Natural killer cell (primary cell): Measurements from ENCODE around the gene ATG13. TPM values are rescaled to one million over a fixed set of nuclear protein-coding genes. Genes with fewer than 3 reads are reported as not detected.
"Not testable (repeated sequence)": the region's sequence is repeated elsewhere in the genome, so short reads cannot be mapped to it uniquely, and the experiment has no call there.

ENCODE experiments used
- ATAC-seq, 3 donors: fragments of 150-1000 bp in 2 of 3; fragments of 200-7000 bp in 1 of 3; cut with Tn5 transposase; 1 replicate in 1 of 3; 2 replicates in 2 of 3; pipeline ENCODE4 v1.10.0; 2021; ENCODE audit warnings: mild to moderate bottlenecking in 2 of 3, moderate library complexity in 2 of 3
- DNase-seq, 2 donors: peaks; one replicate each; pipeline versions ENCODE4 v3.0.0 to v3.0.0-alpha.2; 2013 to 2021; ENCODE audit warnings: mixed read lengths in 1 of 2
- H3K27ac ChIP-seq: one replicate; pipeline ENCODE4 v1.5.1; 2013; ENCODE audit warnings: mild to moderate bottlenecking, low read length
- H3K27me3 ChIP-seq: one replicate; pipeline ENCODE4 v1.6.1; 2013; ENCODE audit warnings: low read length; ENCODE audit not compliant: control insufficient read depth, insufficient read depth
- H3K36me3 ChIP-seq: one replicate; pipeline ENCODE4 v1.6.1; 2013; ENCODE audit warnings: low read length; ENCODE audit not compliant: control insufficient read depth, insufficient read depth
- H3K4me1 ChIP-seq: one replicate; pipeline ENCODE4 v1.6.1; 2013; ENCODE audit warnings: low read length; ENCODE audit not compliant: control insufficient read depth, insufficient read depth
- H3K4me3 ChIP-seq: one replicate; pipeline ENCODE4 v1.5.1; 2013; ENCODE audit warnings: low read length
- H3K9me3 ChIP-seq: one replicate; pipeline ENCODE4 v1.6.1; 2013; ENCODE audit warnings: low read length; ENCODE audit not compliant: control insufficient read depth, insufficient read depth
- H3K27ac Mint-ChIP-seq, 2 donors: one replicate each; pipeline ENCODE4 v1.8.0; 2022; ENCODE audit warnings: mild to moderate bottlenecking in 2 of 2, mixed read lengths in 2 of 2, moderate library complexity in 1 of 2
- H3K27me3 Mint-ChIP-seq, 2 donors: one replicate each; pipeline ENCODE4 v1.8.0; 2022; ENCODE audit warnings: low read depth in 2 of 2, mixed read lengths in 2 of 2
- H3K36me3 Mint-ChIP-seq: one replicate; pipeline ENCODE4 v1.8.0; 2022; ENCODE audit warnings: mixed read lengths
- H3K4me1 Mint-ChIP-seq, 2 donors: one replicate each; pipeline ENCODE4 v1.8.0; 2022; ENCODE audit warnings: mixed read lengths in 2 of 2
- H3K4me3 Mint-ChIP-seq: one replicate; pipeline ENCODE4 v1.8.0; 2022; ENCODE audit warnings: mild to moderate bottlenecking, moderate library complexity, mixed read lengths
- H3K9me3 Mint-ChIP-seq, 2 donors: one replicate each; pipeline ENCODE4 v1.8.0; 2022; ENCODE audit warnings: mixed read lengths in 2 of 2
- WGBS: methylation state at CpG from one replicate; pipeline ENCODE4 v1.1.7; 2013; ENCODE audit warnings: missing lambda C conversion rate; ENCODE audit not compliant: insufficient coverage; 5-methylcytosine and 5-hydroxymethylcytosine counted together
- intact Hi-C: fragments of 100-400 bp; cut with micrococcal nuclease; formaldehyde crosslinking; loops from one replicate; pipeline ENCODE4 v1.14.2; 2022
- total RNA-seq, 4 donors: library from RNA; stranded (reverse); fragments of 120-200 nt in 1 of 4; gene quantifications; one replicate each; pipeline versions ENCODE4 v1.2.3 to v1.2.4, GENCODE V29; 2013 to 2022
- TF ChIP-seq, protein P1 (sequence below): fragments of 200-600 bp; IDR thresholded peaks from one replicate; pipeline ENCODE4 v1.8.0; 2022; ENCODE audit warnings: antibody characterized with exemption

ATG13 gene
- total RNA-seq, 3 donors from 2014 or later (not counting 1 experiment from before 2014, with no cell fraction given) = 125 to 137 (median 132) TPM

DNA sequence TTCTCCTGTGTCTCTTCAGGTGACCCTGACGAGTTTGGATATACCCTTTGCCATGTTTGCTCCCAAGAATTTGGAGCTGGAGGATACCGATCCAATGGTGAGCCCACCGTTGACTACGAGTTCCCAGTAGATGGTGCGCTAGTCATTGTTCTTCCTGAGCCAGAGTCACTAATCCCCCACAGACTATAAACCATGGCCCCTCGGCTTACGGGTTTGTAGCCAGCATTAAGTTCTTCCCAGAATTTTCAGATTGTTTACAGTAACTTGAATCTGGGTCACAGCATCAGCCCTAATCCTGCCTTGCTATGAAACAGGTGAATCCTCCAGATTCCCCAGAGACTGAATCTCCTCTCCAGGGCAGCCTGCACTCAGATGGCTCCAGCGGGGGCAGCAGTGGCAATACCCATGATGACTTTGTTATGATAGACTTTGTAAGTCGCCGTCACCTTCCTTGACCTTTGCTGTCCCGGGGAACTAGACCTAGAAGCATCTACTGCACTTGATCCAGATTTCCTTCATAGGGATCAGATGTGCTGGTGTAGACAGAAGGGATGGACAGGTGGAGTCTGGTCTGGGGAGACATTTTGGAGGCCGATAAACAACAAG lies 51.2 kb downstream of the ATG13 start:
- TF ChIP-seq, protein P1, sequence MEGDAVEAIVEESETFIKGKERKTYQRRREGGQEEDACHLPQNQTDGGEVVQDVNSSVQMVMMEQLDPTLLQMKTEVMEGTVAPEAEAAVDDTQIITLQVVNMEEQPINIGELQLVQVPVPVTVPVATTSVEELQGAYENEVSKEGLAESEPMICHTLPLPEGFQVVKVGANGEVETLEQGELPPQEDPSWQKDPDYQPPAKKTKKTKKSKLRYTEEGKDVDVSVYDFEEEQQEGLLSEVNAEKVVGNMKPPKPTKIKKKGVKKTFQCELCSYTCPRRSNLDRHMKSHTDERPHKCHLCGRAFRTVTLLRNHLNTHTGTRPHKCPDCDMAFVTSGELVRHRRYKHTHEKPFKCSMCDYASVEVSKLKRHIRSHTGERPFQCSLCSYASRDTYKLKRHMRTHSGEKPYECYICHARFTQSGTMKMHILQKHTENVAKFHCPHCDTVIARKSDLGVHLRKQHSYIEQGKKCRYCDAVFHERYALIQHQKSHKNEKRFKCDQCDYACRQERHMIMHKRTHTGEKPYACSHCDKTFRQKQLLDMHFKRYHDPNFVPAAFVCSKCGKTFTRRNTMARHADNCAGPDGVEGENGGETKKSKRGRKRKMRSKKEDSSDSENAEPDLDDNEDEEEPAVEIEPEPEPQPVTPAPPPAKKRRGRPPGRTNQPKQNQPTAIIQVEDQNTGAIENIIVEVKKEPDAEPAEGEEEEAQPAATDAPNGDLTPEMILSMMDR = no peak
- Mint-ChIP-seq H3K27me3 (no peaks in the 10 kb centered on the region), H3K4me1 (peaks cover 36 to 38% of the 10 kb centered on the region in 2 donors), H3K27ac (peak overlapping the region; percentile 90 to 94), H3K9me3 (no peaks in the 10 kb centered on the region), H3K36me3 (no peaks in the 10 kb centered on the region), H3K4me3 (no peak overlapping the region)
- no peak overlapping the region for H3K4me3 ChIP-seq
- intact Hi-C loops = no loop called here
- DNase-seq (no peak), ATAC-seq (no peak)
- no peaks in the 10 kb centered on the region for H3K9me3 ChIP-seq
- H3K27me3 ChIP-seq = no peaks in the 10 kb centered on the region
- H3K4me1 ChIP-seq = peaks cover 44% of the 10 kb centered on the region
- 93% methylated on average over 12 of the region's 12 CpGs for WGBS
- peaks cover 69% of the 10 kb centered on the region for H3K36me3 ChIP-seq
- H3K27ac ChIP-seq = no peak overlapping the region

DNA sequence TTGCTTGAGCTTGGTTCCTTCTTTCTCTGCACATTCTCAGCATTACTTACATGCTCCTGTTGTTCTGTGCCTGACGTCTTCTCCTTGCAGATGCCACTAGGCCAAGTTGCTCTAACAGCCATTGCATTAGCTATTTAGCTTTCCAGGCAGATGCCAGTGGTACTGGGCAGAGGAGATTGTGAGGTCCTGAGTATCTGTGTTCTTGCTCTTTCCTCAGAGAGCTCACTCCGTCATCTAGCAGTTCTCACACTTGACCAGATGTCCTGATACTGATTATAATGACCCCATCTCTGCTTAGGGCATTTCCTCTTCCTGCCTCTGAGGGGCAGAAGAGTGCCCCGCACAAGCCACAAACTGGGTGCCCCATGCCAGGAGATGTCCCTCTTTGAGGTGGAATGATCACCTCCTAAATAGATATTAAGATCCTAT lies 52.4 kb downstream of the ATG13 start:
- no peaks in the 10 kb centered on the region for H3K27me3 Mint-ChIP-seq
- H3K4me3 Mint-ChIP-seq = peak overlapping the region; percentile 63
- H3K27me3 ChIP-seq = no peaks in the 10 kb centered on the region
- intact Hi-C loops = loop anchor here (10.0 kb wide), 1 partner anchor 55 kb away; the partner anchor contains the start of genes ATG13 and HARBI1
- no peak overlapping the region for H3K4me3 ChIP-seq
- ATAC-seq (peak in 1 of 3 donors; percentile 50), DNase-seq (no peak)
- 55% methylated on average over 3 of the region's 3 CpGs for WGBS
- peaks cover 56% of the 10 kb centered on the region for H3K4me1 ChIP-seq
- H3K27ac ChIP-seq = no peak overlapping the region
- H3K4me1 Mint-ChIP-seq = peaks cover 40 to 48% of the 10 kb centered on the region in 2 donors
- no peaks in the 10 kb centered on the region for H3K9me3 Mint-ChIP-seq
- TF ChIP-seq, protein P1 = peak; percentile 21
- H3K27ac Mint-ChIP-seq = peak overlapping the region; percentile 90 to 94
- H3K36me3 Mint-ChIP-seq = no peaks in the 10 kb centered on the region
- no peaks in the 10 kb centered on the region for H3K9me3 ChIP-seq
- H3K36me3 ChIP-seq = peaks cover 68% of the 10 kb centered on the region

DNA sequence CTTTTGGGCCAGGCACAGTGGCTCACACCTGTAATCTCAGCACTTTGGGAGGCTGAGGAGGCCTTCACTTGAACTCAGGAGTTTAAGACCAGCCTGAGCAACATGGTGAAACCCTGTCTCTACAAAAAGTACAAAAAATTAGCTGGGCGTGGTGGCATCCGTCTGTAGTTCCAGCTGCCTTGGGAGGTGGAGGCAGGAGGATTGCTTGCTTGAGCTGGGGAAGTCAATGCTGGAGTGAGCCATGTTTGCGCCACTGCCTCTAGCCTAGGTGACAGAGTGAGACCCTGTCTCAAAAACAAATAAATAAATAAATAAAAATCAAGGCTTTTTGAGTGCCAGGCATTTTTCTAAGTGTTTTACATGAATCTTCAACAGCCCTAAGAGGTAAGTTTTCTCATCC lies 53.2 kb downstream of the ATG13 start:
- DNase-seq, H3K27me3 Mint-ChIP-seq, H3K9me3 ChIP-seq, H3K27me3 ChIP-seq, H3K9me3 Mint-ChIP-seq, ATAC-seq, H3K4me3 ChIP-seq, H3K36me3 Mint-ChIP-seq: not testable (repeated sequence)
- peak overlapping the region; percentile 71 for H3K27ac ChIP-seq
- intact Hi-C loops = loop anchor here (10.0 kb wide), 1 partner anchor 56 kb away; the partner anchor contains the start of genes ATG13 and HARBI1
- 83% methylated on average over 3 of the region's 3 CpGs for WGBS
- peak overlapping the region; percentile 31 for H3K4me3 Mint-ChIP-seq
- peak overlapping the region; percentile 90 to 94 for H3K27ac Mint-ChIP-seq
- H3K4me1 Mint-ChIP-seq = peaks cover 44 to 52% of the 10 kb centered on the region in 2 donors
- peaks cover 64% of the 10 kb centered on the region for H3K4me1 ChIP-seq
- H3K36me3 ChIP-seq = peaks cover 60% of the 10 kb centered on the region

DNA sequence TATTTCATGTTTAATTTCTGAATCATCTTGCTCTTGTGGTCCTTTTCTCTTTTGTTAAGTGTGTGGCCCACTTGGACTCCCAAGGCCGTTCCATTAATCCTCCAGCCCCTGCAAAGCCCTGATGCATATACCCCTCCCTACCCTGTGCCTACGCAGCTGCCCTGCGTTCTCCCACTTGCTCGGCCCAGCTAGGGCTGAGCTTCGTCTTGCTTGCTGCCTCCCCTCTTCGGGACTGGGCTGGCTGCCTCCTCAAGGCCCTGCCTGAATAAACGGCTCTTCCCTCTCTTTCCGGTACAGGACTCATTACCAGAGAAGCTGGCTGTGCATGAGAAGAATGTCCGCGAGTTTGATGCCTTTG lies 54.6 kb downstream of the ATG13 start:
- intact Hi-C loops = loop anchor here (1.0 to 10.0 kb wide), 2 partner anchors 28 to 57 kb away; partner anchors contain the start of genes ARHGAP1, ATG13 and HARBI1
- Mint-ChIP-seq H3K27me3 (no peaks in the 10 kb centered on the region), H3K4me1 (peaks cover 50 to 56% of the 10 kb centered on the region in 2 donors), H3K36me3 (no peaks in the 10 kb centered on the region), H3K27ac (peak overlapping the region; percentile 90 to 94), H3K9me3 (no peaks in the 10 kb centered on the region), H3K4me3 (peak overlapping the region; percentile 89)
- H3K36me3 ChIP-seq = peaks cover 47% of the 10 kb centered on the region
- no peak overlapping the region for H3K4me3 ChIP-seq
- DNase-seq (no peak), ATAC-seq (no peak)
- H3K9me3 ChIP-seq = no peaks in the 10 kb centered on the region
- peaks cover 77% of the 10 kb centered on the region for H3K4me1 ChIP-seq
- H3K27me3 ChIP-seq = no peaks in the 10 kb centered on the region
- TF ChIP-seq, protein P1 = no peak
- H3K27ac ChIP-seq = peak overlapping the region; percentile 71
- 92% methylated on average over 10 of the region's 10 CpGs for WGBS
